GM19397 (cell line): ENCODE data around the gene ACADSB.

Source experiments
- ATAC-seq: cut with Tn5 transposase; IDR thresholded peaks from one replicate; pipeline ENCODE4 v1.9.1; 2021; ENCODE audit warnings: mild to moderate bottlenecking, moderate library complexity; ENCODE audit not compliant: unreplicated experiment

The ACADSB gene

DNA sequence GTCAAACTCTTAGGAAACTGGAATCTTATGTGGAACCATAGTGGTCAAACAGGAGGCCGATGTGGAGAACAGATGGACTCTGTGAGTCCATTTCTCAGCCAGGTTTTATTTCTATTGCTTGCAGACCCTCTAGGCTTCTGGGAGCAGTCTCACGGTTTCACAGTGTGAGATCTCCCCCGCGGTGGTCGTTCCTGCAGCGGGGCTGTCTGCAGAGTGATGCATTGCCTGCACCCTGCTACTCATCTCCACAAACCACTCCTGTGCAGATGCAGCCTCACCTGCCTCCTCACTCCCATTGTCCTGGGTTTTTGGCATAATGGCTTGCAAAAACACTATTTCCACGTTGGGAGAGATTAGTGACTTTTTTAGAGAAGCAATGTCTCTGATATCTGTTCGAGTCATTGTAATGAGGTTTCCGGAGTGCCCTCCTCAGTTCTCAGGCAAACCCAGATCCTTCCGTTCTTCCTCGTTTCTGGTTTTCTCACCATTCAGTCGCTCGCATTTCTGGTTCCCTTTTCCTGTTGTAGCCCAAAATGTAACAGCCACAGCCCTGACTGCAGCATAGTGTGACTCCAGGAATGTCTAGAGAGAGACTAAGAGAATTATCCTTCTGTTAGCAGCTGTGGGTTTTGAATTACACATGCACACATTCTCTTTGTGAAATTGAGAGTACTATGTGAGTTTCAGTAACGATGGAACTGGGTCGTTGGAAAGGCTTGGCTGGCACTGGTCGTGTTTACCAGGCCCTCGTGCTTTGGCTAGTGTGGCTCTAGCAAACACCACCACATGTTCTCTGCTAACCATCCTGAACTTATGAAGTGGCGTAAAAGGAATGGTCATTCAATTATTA lies 30.2 kb downstream of the ACADSB start:
- ATAC-seq: no peak

DNA sequence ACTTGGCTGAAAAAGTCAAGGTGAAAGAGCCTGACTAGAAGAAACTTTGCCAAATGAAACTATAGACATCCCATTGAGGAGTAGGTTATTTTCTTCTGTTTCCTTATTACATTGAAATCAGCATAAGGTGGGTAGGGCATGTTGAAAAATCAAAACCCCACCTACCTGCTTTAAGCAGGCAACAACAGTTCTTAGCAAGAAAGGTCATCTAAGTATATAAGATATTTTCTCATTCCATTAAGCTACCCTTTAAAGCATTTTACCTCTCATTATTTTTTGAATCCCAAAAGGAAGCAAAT lies 30.8 kb downstream of the ACADSB start:
- ATAC-seq: no peak

GRCh38 chr10:123042708-123043408 lies 34.1 kb downstream of the ACADSB start:
- ATAC-seq: no peak

GRCh38 chr10:123043409-123043925 lies 34.7 kb downstream of the ACADSB start:
- peak; percentile 66 for ATAC-seq

DNA sequence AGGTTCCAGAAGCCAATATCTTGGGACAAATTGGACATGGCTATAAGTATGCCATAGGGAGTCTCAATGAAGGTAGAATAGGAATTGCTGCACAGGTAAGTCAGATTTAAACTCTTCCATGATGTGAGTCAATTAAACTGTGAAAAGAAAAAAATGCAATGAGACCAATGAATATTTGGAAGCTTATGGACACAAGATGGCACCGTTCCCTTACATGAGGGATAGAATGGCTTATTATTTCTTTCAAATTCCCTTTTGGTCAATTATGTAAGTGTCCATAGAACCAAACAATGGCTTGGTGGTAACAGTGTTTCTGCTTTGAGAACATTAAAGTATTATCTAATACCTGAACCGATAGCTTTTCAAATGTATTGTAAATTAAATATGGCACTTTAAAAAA lies 35.6 kb downstream of the ACADSB start:
- no peak for ATAC-seq

DNA sequence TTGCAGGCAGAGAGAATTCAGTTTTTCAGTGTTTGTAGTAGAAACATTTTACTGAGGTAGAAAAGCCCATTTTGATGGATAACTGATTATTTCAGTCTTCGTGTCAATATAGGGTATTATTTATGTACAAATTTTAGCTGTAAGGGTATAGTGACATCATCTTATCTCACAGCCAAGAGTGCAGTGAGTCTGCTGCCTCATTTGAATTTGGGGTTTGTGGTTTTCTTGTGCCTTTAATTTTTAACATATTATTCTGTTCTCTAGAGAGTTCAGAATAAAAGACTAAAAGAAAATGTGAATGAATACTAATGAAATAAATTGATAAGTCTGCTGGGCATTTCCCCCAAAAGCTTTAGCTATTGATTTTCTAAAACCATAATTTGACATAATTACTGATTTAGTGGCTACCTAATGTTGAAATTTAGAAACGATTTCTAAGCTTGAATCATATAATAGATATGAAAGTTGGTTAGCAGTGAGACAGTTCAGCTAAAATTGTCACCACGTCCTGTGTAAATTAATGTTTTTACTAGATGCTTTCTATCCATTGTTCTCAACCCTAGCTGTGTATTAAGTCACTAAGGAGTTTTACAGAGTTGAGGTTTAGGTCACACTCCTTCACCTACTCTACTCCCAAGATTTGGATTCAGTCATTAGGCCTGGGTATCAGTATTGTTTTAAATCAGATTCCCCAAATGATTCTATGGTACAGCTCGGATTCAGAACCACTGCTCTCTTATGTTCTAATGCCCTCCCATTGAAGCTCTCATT lies 37.3 kb downstream of the ACADSB start:
- ATAC-seq: no peak

GRCh38 chr10:123057968-123058367 lies 49.2 kb downstream of the ACADSB start:
- no peak for ATAC-seq

DNA sequence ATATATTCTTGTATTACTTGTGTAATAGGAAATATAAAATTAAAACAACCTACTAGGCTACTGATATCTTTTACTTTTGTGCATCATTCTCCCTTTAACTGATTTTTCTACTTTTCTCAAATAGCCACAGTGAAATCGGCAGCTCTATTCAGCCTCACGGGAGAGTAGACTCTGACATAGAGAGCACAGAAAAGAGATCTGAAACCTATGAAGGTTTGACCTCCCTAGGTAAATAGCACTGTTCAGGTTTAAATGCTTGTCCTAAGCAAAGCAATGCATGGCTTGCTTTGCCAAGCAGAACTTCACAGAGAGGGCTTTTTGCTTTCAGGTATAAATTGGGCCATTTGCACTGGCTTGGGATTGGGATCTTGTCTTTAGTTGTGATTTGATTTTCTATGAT lies 53.1 kb downstream of the ACADSB start:
- ATAC-seq: no peak

- ATAC-seq: no peak
These were observed 53.9 kb downstream of the ACADSB start for GRCh38 chr10:123062726-123063125.

GRCh38 chr10:123068087-123068853 lies 59.5 kb downstream of the ACADSB start:
- ATAC-seq: no peak

- ATAC-seq: no peak
These were observed 60.6 kb downstream of the ACADSB start for GRCh38 chr10:123069246-123069986.

- no peak for ATAC-seq
These were observed 64.4 kb downstream of the ACADSB start for GRCh38 chr10:123073187-123073586.

- no peak for ATAC-seq
These were observed 65.4 kb downstream of the ACADSB start for GRCh38 chr10:123074215-123074614.

DNA sequence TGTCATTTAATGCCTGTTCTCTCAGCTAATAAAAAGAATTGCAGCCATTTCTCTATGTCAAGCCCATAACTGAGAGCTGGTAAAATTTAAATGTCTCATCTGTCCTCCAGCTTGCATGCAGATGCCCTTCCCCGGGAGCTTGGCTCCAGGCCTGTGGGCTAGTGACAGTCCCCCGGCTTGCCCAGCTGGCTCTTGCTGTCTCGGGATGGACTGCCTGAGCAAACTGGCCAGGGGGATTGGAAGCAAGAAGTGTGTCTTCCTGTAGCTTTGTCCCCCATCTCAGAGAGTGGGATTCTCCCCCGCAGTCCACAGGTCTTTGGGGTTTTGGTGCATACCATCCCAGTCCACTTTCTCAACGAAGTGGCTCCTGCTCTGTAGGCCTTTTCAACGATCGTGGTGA lies 73.1 kb downstream of the ACADSB start:
- ATAC-seq: no peak

DNA sequence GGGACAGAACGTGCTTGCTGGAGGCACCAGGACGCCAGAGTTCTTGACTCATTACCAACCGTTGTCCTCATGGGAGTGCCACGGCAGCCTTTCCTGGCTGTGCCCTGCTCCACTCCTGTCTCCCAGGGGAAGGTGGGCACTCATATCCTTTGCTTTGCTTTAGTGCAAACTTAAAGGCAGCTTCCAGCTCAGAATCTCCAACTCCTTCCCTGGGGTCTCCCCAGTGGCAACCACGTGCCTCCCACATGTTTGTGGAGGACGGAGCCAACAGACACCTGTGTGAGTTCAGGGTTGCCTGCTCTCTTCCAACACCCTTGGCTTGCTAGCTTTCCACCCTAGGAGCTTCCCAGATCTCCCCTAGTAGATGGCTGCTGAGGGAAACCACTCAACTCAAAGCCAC lies 75.0 kb downstream of the ACADSB start:
- no peak for ATAC-seq

DNA sequence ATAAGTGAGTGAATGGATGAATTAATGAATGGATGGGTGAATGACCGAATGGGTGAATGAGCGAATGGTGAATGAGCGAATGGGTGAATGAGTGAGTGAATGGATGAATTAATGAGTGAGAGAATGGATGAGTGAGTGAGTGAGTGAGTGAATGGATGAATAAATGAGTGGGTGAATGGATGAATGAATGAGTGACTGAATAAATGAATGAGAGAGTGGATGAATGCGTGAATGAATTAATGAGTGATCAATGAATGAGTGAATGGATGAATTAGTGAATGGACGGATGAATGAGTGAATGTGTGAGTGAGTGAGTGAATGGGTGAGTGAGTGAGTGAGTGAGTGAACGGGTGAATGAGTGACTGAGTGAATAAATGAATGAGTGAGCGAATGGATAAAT lies 77.5 kb downstream of the ACADSB start:
- no peak for ATAC-seq

DNA sequence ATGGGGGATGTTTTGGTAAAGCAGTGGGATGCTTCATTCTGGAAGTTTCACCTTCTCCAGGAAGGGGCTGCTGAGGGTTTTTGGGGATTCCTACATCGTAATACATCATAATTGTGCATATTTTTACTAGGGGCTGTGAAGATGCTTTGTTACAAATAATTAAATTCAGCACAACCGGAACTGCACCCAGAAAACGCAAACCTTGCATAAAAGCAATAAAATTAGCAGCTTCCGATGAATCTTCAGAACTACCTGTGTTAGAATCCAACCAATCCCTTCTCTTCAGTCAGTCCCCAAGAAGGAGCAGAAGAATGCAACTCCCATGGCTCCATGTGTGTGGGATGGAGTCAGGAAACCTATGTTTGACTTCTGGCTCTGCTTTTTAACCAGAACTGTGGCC lies 78.5 kb downstream of the ACADSB start:
- ATAC-seq: no peak

- ATAC-seq: no peak
These were observed 79.0 kb downstream of the ACADSB start for GRCh38 chr10:123087786-123088185.

GRCh38 chr10:123092635-123093414 lies 84.0 kb downstream of the ACADSB start:
- no peak for ATAC-seq
